WTC11 (cell line): Measurements from ENCODE around the gene LATS2. TPM values are rescaled to one million over a fixed set of nuclear protein-coding genes. Genes with fewer than 3 reads are reported as not detected.

ENCODE experiments used
- ATAC-seq: fragments of 200-7000 bp; cut with Tn5 transposase; 2 replicates; pipeline ENCODE4 v1.10.0; 2021; ENCODE audit warnings: mild to moderate bottlenecking, moderate library complexity
- CTCF ChIA-PET: fragments of 300-600 bp; sonication (Branson Sonifier 250); formaldehyde crosslinking; loops from one replicate; lab custom pipeline; 2021; ENCODE audit warnings: antibody characterized with exemption; lab: Charles Lee
- POLR2A ChIA-PET: fragments of 350-600 bp; sonication (Branson Sonifier 250); formaldehyde crosslinking; loops from one replicate; lab custom pipeline; 2021; ENCODE audit warnings: antibody characterized with exemption; lab: Charles Lee
- DNase-seq: peaks from one replicate; pipeline ENCODE4 v3.0.0; 2021; ENCODE audit warnings: low spot score
- H3K27ac Mint-ChIP-seq: 2 replicates; pipeline ENCODE4 v1.8.0; 2021; ENCODE audit warnings: mixed read lengths
- H3K27me3 Mint-ChIP-seq: 2 replicates; pipeline ENCODE4 v1.8.0; 2021; ENCODE audit warnings: low read depth, mild to moderate bottlenecking, moderate library complexity, mixed read lengths
- H3K36me3 Mint-ChIP-seq: 2 replicates; pipeline ENCODE4 v1.8.0; 2021; ENCODE audit warnings: mixed read lengths
- H3K4me1 Mint-ChIP-seq: 2 replicates; pipeline ENCODE4 v1.8.0; 2022; ENCODE audit warnings: mixed read lengths
- H3K4me3 Mint-ChIP-seq: 2 replicates; pipeline ENCODE4 v1.8.0; 2021; ENCODE audit warnings: mild to moderate bottlenecking, moderate library complexity, mixed read lengths
- H3K9me3 Mint-ChIP-seq: 2 replicates; pipeline ENCODE4 v1.8.0; 2021; ENCODE audit warnings: mixed read lengths
- CREM ChIP-seq: sonication (generic); formaldehyde crosslinking; IDR thresholded peaks from 2 replicates; pipeline ENCODE4 v1.8.1; 2022; ENCODE audit warnings: mild to moderate bottlenecking, missing genetic modification reagents, moderate library complexity
- CTCF ChIP-seq: fragments of 200-600 bp; IDR thresholded peaks from 2 replicates; pipeline ENCODE4 v1.8.0; 2022; ENCODE audit warnings: antibody characterized with exemption
- E2F5 ChIP-seq: sonication (generic); formaldehyde crosslinking; IDR thresholded peaks from 2 replicates; pipeline ENCODE4 v1.8.1; 2022; ENCODE audit warnings: mild to moderate bottlenecking, moderate library complexity, missing genetic modification reagents
- EMX1 ChIP-seq: fragments of 250-450 bp; sonication (Bioruptor Pico); IDR thresholded peaks from 2 replicates; pipeline ENCODE4 v1.8.0; 2021; ENCODE audit warnings: mild to moderate bottlenecking
- GRHL2 ChIP-seq: fragments of 250-450 bp; sonication (Bioruptor Pico); IDR thresholded peaks from 2 replicates; pipeline ENCODE4 v1.8.0; 2022; ENCODE audit warnings: mild to moderate bottlenecking, moderate library complexity; ENCODE audit not compliant: insufficient replicate concordance, severe bottlenecking
- HMGXB4 ChIP-seq: sonication (generic); formaldehyde crosslinking; IDR thresholded peaks from 2 replicates; pipeline ENCODE4 v1.8.1; 2023; ENCODE audit warnings: mild to moderate bottlenecking, moderate library complexity, missing genetic modification reagents
- NFE2L1 ChIP-seq: sonication (generic); formaldehyde crosslinking; IDR thresholded peaks from 2 replicates; pipeline ENCODE4 v1.8.1; 2023; ENCODE audit warnings: missing genetic modification reagents
- NR2C2 ChIP-seq: sonication (generic); formaldehyde crosslinking; IDR thresholded peaks from 2 replicates; pipeline ENCODE4 v1.8.0; 2022; ENCODE audit warnings: mild to moderate bottlenecking, missing genetic modification reagents
- ZBTB43 ChIP-seq: sonication (generic); formaldehyde crosslinking; IDR thresholded peaks from 2 replicates; pipeline ENCODE4 v1.8.1; 2023; ENCODE audit warnings: mild to moderate bottlenecking, missing genetic modification reagents
- ZNF219 ChIP-seq: sonication (generic); formaldehyde crosslinking; IDR thresholded peaks from 2 replicates; pipeline ENCODE4 v1.8.0; 2023; ENCODE audit warnings: missing genetic modification reagents, mild to moderate bottlenecking, borderline replicate concordance
- ZNF281 ChIP-seq: sonication (generic); formaldehyde crosslinking; IDR thresholded peaks from 2 replicates; pipeline ENCODE4 v1.8.0; 2023; ENCODE audit warnings: mild to moderate bottlenecking, missing genetic modification reagents
- ZNF416 ChIP-seq: fragments of 250-450 bp; sonication (Bioruptor Pico); IDR thresholded peaks from 2 replicates; pipeline ENCODE4 v1.9.0; 2021; ENCODE audit warnings: mild to moderate bottlenecking, inconsistent platforms
- ZNF423 ChIP-seq: fragments of 250-450 bp; sonication (Bioruptor Pico); IDR thresholded peaks from 2 replicates; pipeline ENCODE4 v2.1.2; 2022; ENCODE audit warnings: mild to moderate bottlenecking, moderate library complexity
- ZNF532 ChIP-seq: fragments of 250-450 bp; sonication (Bioruptor Pico); IDR thresholded peaks from 2 replicates; pipeline ENCODE4 v1.9.0; 2021; ENCODE audit warnings: mild to moderate bottlenecking, borderline replicate concordance
- total RNA-seq: library from RNA; stranded (reverse); gene quantifications from 3 replicates; pipeline ENCODE4 v1.2.3, GENCODE V29; 2021
- TF ChIP-seq, protein P1 (sequence below): sonication (generic); formaldehyde crosslinking; IDR thresholded peaks from 2 replicates; pipeline ENCODE4 v1.8.0; 2023; ENCODE audit warnings: missing genetic modification reagents, mild to moderate bottlenecking, borderline replicate concordance
- TF ChIP-seq, protein P2 (sequence below): fragments of 250-450 bp; sonication (Bioruptor Pico); IDR thresholded peaks from 2 replicates; pipeline ENCODE4 v1.9.0; 2021; ENCODE audit warnings: moderate library complexity, mild to moderate bottlenecking, inconsistent platforms, borderline replicate concordance

LATS2 gene
- total RNA-seq, 1 experiment from 2014 or later = 28.9 TPM

DNA sequence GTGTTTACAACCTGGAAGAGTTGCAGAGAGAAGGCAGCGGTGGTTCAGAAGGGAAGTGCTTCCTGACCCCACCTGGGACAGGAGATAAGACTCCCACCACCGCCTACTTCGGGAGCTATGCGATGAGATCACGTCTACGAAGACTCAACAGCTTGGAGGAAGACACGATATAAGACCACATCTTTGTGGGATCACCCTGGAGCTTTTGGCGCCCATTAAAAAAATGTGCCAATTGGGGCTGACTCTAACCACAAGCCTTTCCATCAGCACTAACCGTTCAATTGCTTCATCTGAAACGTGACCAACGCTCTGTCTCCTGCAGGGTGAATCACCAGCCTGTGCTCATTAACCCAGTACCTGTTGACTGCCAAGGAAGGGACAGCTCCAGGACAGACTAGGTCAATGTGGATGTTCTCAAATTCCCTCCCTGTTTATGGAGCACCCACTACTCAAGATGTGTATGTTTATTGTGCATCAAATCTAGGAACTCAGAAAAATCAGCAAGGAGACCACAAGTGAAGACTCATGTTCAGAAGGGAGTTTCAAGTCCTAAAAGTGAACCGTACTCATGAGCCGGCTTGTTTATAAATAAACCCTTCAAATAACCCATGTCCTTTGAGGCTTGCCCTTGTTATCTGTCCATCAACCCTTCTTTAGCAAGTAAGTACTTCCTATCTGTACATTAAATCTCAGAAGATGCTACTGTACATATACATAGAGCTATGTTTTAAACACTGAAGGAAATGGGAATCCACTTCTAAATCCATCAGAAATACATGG lies 67.5 kb downstream of the LATS2 start (continued):
- no peak for TF ChIP-seq HMGXB4
- no peak for TF ChIP-seq CREM
- TF ChIP-seq, protein P1, sequence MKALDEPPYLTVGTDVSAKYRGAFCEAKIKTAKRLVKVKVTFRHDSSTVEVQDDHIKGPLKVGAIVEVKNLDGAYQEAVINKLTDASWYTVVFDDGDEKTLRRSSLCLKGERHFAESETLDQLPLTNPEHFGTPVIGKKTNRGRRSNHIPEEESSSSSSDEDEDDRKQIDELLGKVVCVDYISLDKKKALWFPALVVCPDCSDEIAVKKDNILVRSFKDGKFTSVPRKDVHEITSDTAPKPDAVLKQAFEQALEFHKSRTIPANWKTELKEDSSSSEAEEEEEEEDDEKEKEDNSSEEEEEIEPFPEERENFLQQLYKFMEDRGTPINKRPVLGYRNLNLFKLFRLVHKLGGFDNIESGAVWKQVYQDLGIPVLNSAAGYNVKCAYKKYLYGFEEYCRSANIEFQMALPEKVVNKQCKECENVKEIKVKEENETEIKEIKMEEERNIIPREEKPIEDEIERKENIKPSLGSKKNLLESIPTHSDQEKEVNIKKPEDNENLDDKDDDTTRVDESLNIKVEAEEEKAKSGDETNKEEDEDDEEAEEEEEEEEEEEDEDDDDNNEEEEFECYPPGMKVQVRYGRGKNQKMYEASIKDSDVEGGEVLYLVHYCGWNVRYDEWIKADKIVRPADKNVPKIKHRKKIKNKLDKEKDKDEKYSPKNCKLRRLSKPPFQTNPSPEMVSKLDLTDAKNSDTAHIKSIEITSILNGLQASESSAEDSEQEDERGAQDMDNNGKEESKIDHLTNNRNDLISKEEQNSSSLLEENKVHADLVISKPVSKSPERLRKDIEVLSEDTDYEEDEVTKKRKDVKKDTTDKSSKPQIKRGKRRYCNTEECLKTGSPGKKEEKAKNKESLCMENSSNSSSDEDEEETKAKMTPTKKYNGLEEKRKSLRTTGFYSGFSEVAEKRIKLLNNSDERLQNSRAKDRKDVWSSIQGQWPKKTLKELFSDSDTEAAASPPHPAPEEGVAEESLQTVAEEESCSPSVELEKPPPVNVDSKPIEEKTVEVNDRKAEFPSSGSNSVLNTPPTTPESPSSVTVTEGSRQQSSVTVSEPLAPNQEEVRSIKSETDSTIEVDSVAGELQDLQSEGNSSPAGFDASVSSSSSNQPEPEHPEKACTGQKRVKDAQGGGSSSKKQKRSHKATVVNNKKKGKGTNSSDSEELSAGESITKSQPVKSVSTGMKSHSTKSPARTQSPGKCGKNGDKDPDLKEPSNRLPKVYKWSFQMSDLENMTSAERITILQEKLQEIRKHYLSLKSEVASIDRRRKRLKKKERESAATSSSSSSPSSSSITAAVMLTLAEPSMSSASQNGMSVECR = no peak
- no peak for TF ChIP-seq CTCF
- TF ChIP-seq, protein P2, sequence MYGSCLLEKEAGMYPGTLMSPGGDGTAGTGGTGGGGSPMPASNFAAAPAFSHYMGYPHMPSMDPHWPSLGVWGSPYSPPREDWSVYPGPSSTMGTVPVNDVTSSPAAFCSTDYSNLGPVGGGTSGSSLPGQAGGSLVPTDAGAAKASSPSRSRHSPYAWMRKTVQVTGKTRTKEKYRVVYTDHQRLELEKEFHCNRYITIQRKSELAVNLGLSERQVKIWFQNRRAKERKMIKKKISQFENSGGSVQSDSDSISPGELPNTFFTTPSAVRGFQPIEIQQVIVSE = no peak
- no peak for TF ChIP-seq ZNF423 (CRISPR knock-in tag)
- no peak for TF ChIP-seq NR2C2 (CRISPR knock-in tag)
- TF ChIP-seq E2F5 (CRISPR knock-in tag) = no peak
- no peak for TF ChIP-seq NFE2L1 (CRISPR knock-in tag)
- no peak for TF ChIP-seq GRHL2 (CRISPR knock-in tag)

GRCh38 chr13:20993211-20993610 lies 68.2 kb downstream of the LATS2 start:
- Mint-ChIP-seq H3K4me3 (no peak overlapping the region), H3K9me3 (no peaks in the 10 kb centered on the region), H3K36me3 (peaks cover 10% of the 10 kb centered on the region)
- POLR2A ChIA-PET = no interaction called here
- no peak for TF ChIP-seq ZNF281 (CRISPR knock-in tag)
- no peak for TF ChIP-seq ZNF416 (CRISPR knock-in tag)
- no peak for TF ChIP-seq ZNF219 (CRISPR knock-in tag)
- TF ChIP-seq ZNF532 (CRISPR knock-in tag) = no peak
- TF ChIP-seq EMX1 = no peak
- no peak for TF ChIP-seq ZBTB43
- TF ChIP-seq, all 79 proteins: peak for 0
- DNase-seq (no peak), ATAC-seq (no peak)
- Mint-ChIP-seq H3K4me1 (peaks cover 22% of the 10 kb centered on the region), H3K27me3 (no peaks in the 10 kb centered on the region), H3K27ac (peak overlapping the region; percentile 75; the same call in 1 of the 2 replicates)
- CTCF ChIA-PET = interaction anchor here (1.4 kb wide), 1 partner anchor 11 kb away, joined by 3 read pairs; no protein-coding TSS in a partner anchor
